ENCODE data around the gene BTRC.
"Not testable (repeated sequence)": the region's sequence is repeated elsewhere in the genome, so short reads cannot be mapped to it uniquely, and the experiment has no call there.

BTRC gene

DNA sequence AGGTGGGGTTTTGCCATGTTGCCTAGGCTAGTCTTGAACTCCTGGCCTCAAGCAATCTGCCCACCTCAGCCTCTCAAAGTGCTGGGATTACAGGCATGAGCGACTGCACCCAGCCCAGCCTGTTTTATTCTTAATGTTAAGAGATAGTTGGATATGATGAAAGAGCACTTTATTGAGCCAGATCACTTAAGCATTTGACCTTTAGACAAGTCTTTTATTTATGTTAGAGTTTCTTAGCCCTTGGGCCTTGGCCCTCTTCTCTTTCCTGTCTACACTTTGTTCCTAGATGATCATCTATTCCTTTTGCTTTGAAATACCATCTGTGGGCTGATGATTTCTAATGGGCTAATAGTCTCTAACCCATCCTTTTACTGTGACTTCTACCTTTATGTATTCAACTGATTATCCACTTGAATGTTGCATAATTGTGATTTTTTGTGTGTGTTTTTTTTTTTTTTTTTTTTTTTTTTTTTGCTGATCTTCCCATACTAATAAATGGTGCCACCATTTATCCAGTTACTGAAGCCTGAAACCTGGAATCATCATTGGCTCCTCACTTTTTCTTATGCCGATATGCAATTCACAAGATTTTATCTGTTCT lies 34.8 kb downstream of the BTRC start:
- DNase-seq = no peak

GRCh38 chr10:101389532-101389931 lies 35.6 kb downstream of the BTRC start:
- DNase-seq = not testable (repeated sequence)

DNA sequence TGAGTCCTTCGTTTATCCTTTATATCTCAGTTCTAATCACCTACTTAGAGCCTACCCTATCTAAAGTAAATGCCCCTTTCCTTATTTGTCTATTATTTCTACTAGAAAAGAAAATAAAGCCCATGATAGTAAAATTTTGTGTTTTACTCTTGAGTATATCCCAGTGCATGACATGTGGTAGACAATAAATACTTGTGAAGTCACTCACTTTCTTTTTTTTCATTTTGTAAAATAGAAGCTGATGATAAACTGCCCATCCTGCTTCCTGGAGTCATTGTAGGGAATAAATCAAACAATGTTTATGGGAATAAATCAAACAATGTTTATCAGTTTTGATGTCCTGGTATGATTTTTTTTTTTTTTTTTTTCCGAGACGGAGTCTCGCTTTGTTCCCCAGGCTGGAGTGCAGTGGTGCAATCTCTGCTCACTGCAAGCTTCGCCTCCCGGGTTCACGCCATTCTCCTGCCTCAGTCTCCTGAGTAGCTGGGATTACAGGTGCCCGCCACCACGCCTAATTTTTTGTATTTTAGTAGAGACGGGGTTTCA lies 36.1 kb downstream of the BTRC start:
- DNase-seq = no peak

DNA sequence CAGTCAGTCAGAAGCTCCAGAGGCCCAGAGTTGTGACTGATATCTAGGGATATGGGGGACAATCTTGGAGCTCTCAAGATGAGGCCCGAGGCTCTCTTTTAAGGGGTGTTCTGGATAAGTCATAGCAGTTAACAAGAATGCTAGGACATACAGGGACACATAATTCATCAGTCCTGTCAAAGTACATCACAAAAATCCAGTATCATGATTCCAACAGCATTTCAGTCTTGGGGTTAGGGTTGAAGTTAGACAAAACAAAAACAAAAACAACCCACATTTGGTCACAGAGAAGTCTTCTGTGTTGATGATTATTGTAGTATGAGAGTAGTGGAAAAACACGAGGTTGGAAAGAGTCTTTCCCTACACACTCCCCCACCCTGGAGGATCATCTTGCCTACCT lies 39.4 kb downstream of the BTRC start:
- no peak for DNase-seq

DNA sequence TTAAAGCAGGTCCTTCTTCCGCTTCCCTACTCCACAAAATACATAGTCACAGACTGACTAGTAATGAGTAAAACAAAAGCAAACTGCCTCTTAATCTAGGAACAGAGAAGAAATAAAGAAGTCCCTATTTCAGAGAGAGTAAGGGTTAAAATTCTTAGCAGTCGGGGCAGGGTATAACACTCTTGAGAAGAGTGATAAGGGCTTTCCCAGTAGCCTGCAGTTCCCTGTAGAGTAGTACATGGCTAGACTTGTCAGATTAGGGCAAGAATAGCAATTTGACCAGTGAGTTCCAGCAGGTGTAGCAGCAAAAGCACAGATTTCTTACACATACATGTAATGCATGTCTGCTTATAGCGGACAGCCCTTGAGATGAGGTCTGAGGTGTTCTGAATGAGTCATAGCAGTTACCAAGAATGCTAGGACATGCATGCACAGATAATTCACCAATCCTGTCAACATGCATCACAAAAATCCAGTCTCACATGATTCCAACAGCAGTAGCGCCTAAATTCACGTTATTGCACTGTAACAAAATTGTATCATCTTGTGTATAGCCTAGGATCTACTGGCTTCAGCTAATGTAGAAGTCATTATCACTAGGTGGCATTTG lies 40.7 kb downstream of the BTRC start:
- DNase-seq = no peak

DNA sequence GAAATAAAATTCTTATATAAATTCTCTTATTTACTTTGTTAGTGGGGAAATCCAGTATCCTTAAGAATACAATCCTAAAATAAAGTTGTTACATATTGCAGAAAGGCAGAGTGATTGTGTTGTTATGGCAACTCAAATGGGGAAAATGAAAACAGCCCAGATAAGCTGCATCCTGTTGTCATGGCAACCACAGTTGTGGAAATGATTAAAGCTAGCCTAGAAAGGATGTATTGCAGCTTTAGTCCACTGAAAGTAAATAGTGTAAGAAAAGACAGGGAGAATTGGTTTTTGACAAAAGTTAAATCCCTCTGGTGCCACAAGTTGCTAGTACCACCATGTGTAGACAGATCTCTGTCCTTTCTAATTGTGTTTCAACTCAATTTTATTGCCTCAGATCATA lies 43.2 kb downstream of the BTRC start:
- DNase-seq = no peak

- no peak for DNase-seq
These were observed 46.6 kb downstream of the BTRC start for GRCh38 chr10:101400585-101400984.

DNA sequence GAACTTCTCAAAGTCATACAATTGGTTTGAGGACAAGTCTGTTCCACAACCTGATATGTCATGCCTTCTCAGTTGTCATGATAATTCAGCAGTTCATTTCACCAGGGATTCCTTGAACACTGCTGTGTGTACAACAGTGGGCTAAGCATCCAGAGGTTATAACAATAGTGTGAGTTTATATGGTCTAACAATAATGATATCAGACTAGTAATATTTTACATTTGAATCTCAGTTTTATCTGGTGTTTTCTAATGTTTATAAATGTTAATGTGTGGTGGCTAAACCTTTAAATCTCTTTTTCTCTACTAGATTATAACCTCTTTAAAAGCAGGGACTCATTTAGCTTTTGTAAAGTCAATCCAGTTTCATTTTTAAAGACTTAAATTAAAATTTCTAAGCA lies 48.7 kb downstream of the BTRC start:
- DNase-seq = no peak

DNA sequence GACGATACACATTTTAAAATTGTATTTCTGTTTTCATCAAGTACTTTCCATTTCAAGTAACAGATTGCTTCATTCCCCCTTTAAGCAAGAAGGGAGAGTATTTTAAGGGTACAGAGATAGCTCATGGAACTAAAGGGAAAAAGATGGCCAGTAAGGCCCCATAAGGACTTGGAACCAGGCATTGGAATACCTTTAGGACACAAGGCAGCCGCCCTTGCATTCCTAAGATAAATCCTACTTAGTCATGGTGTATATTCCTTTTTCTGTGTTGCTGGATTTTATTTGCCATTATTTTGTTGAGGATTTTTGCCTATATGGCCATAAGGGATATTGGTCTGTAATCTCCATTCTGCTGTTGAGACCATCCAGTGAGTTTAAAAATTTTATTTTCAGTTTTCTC lies 49.2 kb downstream of the BTRC start:
- no peak for DNase-seq

GRCh38 chr10:101405001-101405400 lies 51.0 kb downstream of the BTRC start:
- no peak for DNase-seq

- DNase-seq = no peak
These were observed 57.6 kb downstream of the BTRC start for GRCh38 chr10:101411598-101411997.

DNA sequence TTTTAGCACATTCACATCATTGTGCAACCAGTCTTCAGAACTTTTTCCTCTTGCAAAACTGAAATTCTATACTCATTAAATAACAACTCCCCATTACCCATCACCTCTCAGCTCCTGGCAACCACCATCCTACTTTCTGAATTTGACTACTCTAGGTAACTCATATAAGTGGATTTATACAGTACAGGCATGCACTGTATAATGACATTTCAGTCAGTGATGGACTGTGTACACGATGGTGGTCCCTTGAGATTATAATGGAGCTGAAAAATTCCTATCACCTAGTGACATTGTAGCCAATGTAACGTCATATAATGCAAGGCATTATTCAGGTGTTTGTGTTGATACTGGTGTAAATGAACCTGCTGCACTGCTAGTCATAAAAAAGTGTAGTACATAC lies 60.1 kb downstream of the BTRC start:
- DNase-seq = no peak

DNA sequence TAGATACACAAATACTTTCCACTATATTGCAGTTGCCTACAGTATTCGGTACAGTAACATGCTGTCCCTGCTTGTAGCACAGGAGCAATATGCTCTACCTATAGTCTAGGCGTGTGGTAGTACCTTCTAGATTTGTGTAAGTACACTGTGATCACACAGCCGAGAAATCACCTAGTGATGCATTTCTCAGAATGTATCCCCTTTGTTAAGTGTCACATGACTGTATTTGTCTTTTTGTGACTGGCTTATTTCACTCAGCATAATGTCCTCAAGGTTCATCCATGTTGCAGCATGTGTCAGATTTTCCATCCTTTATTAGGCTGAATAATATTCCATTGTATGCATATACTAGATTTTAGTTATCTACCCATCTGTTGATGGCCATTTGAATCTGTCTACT lies 61.9 kb downstream of the BTRC start:
- DNase-seq = no peak

DNA sequence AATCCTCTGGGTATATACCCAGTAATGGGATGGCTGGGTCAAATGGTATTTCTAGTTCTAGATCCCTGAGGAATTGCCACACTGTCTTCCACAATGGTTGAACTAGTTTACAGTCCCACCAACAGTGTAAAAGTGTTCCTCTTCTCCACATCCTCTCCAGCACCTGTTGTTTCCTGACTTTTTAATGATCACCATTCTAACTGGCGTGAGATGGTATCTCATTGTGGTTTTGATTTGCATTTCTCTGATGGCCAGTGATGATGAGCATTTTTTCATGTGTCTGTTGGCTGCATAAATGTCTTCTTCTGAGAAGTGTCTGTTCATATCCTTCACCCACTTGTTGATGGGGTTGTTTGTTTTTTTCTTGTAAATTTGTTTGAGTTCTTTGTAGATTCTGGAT lies 68.0 kb downstream of the BTRC start:
- DNase-seq = not testable (repeated sequence)

- DNase-seq = no peak
These were observed 71.6 kb downstream of the BTRC start for GRCh38 chr10:101425535-101425934.

DNA sequence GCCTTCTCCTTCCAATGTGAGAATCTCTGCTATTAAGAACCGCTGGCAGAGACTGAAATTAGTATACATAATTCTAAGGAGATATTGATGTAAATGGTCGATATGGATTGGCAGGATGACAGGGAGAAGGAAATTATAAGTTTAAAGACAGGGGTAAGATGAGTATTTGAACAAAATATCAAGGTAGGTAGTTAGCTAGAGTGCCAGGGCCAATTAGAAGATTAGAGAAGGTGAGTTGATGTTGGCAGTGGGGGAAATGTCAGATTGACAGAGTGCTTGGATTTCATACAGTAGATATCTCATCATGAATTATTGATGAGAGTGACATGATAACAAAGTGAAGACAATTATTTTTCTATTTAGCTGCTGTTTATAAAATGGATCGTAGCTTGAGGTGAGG lies 74.1 kb downstream of the BTRC start:
- DNase-seq = no peak

- DNase-seq = no peak
These were observed 75.5 kb downstream of the BTRC start for GRCh38 chr10:101429423-101429822.

GRCh38 chr10:101436302-101436701 lies 82.3 kb downstream of the BTRC start:
- DNase-seq = no peak

GRCh38 chr10:101438881-101439391 lies 85.0 kb downstream of the BTRC start:
- DNase-seq = peak; percentile 37

DNA sequence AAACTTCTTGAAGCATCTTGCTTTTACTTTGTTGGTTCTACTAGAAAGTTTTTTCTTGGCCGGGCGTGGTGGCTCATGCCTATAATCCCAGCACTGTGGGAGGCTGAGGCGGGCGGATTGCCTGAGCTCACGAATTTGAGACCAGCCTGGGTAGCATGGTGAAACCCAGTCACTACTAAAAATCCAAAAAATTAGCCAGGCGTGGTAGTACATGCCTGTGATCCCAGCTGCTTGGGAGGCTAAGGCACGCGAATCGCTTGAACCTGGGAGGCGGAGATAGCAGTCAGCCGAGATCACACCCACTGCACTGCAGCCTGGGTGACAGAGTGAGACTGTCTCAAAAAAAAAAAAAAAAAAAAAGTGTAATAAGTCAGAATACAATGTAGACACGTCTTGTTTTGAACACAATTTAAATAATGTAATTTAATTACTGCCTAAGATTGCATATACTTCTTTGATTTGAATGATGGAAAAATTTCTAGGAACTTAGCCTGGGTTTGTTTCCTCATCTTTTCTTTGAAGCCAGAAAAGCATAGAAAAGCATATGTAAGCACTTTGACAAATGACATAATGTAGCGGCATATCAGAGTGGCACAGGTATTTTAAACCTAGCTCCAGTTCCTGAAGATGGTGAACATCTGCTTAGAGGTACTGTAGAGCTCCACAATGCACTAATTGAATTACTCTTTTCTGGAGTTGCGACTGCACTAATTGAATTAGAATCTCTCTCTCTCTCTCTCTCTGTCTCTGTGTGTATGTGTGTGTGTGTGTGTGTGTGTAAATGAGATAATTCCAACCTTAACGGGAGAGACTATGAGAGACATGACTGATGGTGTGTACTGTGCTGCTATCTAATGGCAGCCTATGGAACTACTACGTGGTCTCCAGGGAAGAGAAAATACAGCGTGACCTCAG lies 87.8 kb downstream of the BTRC start:
- DNase-seq = peak; percentile 68

DNA sequence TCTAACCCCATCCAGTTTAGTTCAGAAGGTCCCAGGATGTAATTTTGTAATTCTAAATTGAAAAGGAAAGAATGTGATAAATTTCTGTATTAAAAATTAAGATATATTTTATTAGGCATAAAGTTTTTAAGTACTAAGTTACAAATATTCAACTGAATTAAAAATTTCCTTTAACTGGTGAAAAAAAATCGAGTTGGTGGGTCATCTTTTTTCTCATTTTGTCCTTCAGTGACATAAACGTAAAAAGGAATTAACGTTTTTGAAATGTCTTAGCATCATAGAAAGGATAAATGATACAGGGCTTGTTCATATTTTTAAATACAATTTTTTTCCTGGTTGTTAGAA lies 88.5 kb downstream of the BTRC start:
- DNase-seq = no peak

DNA sequence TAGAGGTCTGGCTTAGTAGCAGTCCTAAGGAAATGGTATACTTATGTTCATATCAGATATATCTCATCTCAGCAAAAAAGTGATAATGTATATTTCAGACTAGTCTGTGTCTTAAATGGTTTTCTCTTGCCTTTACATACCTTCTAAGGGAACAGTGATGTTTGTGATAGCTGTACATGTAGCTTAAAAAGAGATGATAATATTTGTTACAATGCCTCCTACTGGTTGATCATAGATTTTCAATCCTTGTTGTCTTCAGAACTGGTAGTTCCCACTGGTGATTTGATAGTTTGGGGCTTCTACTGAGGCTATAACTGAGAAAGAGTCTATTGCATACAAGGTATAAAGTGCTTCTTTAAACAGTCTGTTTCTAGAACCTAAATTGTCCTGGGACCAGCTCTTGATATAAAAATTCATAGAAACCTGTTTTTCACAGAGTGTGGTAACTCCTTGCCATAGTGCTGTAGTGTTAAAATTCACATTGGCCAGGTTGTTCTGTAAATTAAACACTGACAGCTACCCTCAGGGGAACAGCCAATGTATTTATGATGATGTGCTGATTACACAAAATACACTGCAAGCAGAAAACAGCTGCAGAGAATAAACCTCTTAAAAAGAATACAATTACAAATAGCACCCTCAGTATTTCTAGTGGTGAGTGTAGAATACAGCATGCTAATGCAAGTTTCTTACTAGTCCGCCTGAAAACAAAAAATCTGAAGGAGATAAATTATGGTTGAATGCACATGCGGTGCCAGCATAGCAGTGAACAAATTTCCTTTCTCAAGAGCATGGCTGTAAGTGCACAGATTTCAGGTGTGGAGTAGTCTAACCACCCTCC lies 90.3 kb downstream of the BTRC start:
- peak; percentile 62 for DNase-seq

DNA sequence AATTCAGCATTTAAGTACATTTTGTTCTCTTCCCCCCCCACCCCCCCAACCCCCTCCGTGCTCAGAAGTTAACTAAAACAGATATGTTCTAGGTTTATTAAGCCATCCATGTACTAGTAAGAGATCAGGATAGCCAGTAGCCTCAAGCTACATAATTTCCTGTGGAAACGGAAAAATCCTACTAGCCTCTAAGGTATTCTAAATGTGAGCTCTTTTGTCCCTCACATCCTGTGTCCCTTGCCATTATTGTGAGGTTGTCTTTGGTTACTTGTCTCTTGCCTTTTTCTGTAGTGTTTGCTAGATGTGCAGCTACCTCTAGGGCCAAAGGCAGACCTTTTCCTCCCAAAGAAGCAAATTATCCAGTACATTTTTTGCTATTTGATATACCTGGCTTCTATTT lies 92.1 kb downstream of the BTRC start:
- DNase-seq = no peak
